H9 (cell line): ENCODE data around the gene POFUT2. TPM values are rescaled to one million over a fixed set of nuclear protein-coding genes. Genes with fewer than 3 reads are reported as not detected.

Source experiments
- DNase-seq: peaks from one replicate; pipeline ENCODE4 v3.0.0-alpha.2; 2017
- H2AFZ ChIP-seq: one replicate; pipeline ENCODE4 v1.6.1; 2013; ENCODE audit warnings: mild to moderate bottlenecking, low read length, control low read depth, moderate library complexity
- H2AK5ac ChIP-seq: 2 replicates; pipeline ENCODE4 v1.6.1; 2013; ENCODE audit warnings: low read length, control low read depth, mixed read lengths; ENCODE audit not compliant: insufficient read length
- H2BK120ac ChIP-seq: one replicate; pipeline ENCODE4 v1.6.1; 2013; ENCODE audit warnings: low read depth, mild to moderate bottlenecking, low read length, control low read depth, inconsistent platforms; ENCODE audit not compliant: poor library complexity, severe bottlenecking
- H2BK12ac ChIP-seq: 2 replicates; pipeline ENCODE4 v1.6.1; 2013; ENCODE audit warnings: low read length, control low read depth, mixed read lengths, low read depth; ENCODE audit not compliant: insufficient read length
- H2BK15ac ChIP-seq: 2 replicates; pipeline ENCODE4 v1.6.1; 2013; ENCODE audit warnings: low read depth, low read length, control low read depth
- H2BK20ac ChIP-seq: one replicate; pipeline ENCODE4 v1.6.1; 2013; ENCODE audit warnings: low read depth, mild to moderate bottlenecking, low read length, control low read depth, inconsistent platforms; ENCODE audit not compliant: poor library complexity, severe bottlenecking
- H2BK5ac ChIP-seq: 2 replicates; pipeline ENCODE4 v1.6.1; 2013; ENCODE audit warnings: low read length, control low read depth, mixed read lengths; ENCODE audit not compliant: insufficient read length
- H3K14ac ChIP-seq: 2 replicates; pipeline ENCODE4 v1.6.1; 2013; ENCODE audit warnings: low read length, control low read depth; ENCODE audit not compliant: insufficient read depth
- H3K18ac ChIP-seq: 2 replicates; pipeline ENCODE4 v1.6.1; 2013; ENCODE audit warnings: low read depth, mild to moderate bottlenecking, mixed read lengths, low read length, control low read depth; ENCODE audit not compliant: insufficient read length
- H3K23ac ChIP-seq: 2 replicates; pipeline ENCODE4 v1.6.1; 2013; ENCODE audit warnings: low read length, control low read depth, mixed read lengths, low read depth; ENCODE audit not compliant: insufficient read length
- H3K23me2 ChIP-seq: 2 replicates; pipeline ENCODE4 v1.6.1; 2013; ENCODE audit warnings: low read depth, mild to moderate bottlenecking, mixed read lengths, low read length, control low read depth; ENCODE audit not compliant: insufficient read length, poor library complexity, severe bottlenecking
- H3K27ac ChIP-seq: 2 replicates; pipeline ENCODE4 v1.5.1; 2013; ENCODE audit warnings: low read length, control low read depth, mixed read lengths, low read depth; ENCODE audit not compliant: insufficient read length
- H3K27me3 ChIP-seq: 2 replicates; pipeline ENCODE4 v1.6.1; 2013; ENCODE audit warnings: low read length, control low read depth, inconsistent platforms; ENCODE audit not compliant: insufficient read depth
- H3K4ac ChIP-seq: 2 replicates; pipeline ENCODE4 v1.6.1; 2013; ENCODE audit warnings: low read depth, mild to moderate bottlenecking, control low read depth, inconsistent platforms, low read length, moderate library complexity
- H3K4me1 ChIP-seq: 2 replicates; pipeline ENCODE4 v1.6.1; 2013; ENCODE audit warnings: low read length, control low read depth, inconsistent platforms; ENCODE audit not compliant: insufficient read depth
- H3K4me2 ChIP-seq: 2 replicates; pipeline ENCODE4 v1.6.1; 2013; ENCODE audit warnings: low read length, control low read depth, mixed read lengths; ENCODE audit not compliant: insufficient read length, insufficient read depth
- H3K56ac ChIP-seq: 2 replicates; pipeline ENCODE4 v1.6.1; 2013; ENCODE audit warnings: low read depth, mild to moderate bottlenecking, mixed read lengths, low read length, control low read depth; ENCODE audit not compliant: insufficient read length
- H3K79me1 ChIP-seq: 2 replicates; pipeline ENCODE4 v1.6.1; 2013; ENCODE audit warnings: low read depth, mild to moderate bottlenecking, moderate library complexity, low read length, control low read depth, inconsistent platforms; ENCODE audit not compliant: insufficient read depth, poor library complexity, severe bottlenecking
- H3K79me2 ChIP-seq: 2 replicates; pipeline ENCODE4 v1.6.1; 2013; ENCODE audit warnings: low read length, control low read depth, inconsistent platforms; ENCODE audit not compliant: insufficient read depth
- H3K9ac ChIP-seq: 2 replicates; pipeline ENCODE4 v1.6.1; 2013; ENCODE audit warnings: low read length, control low read depth, mixed read lengths; ENCODE audit not compliant: insufficient read length; ENCODE audit errors: extremely low read depth
- H3K9me3 ChIP-seq: one replicate; pipeline ENCODE4 v1.6.1; 2013; ENCODE audit warnings: low read depth, low read length, inconsistent platforms; ENCODE audit not compliant: control insufficient read depth
- H3T11ph ChIP-seq: one replicate; pipeline ENCODE4 v1.6.1; 2013; ENCODE audit warnings: mild to moderate bottlenecking, low read length, control low read depth, inconsistent platforms
- H4K20me1 ChIP-seq: one replicate; pipeline ENCODE4 v1.6.1; 2013; ENCODE audit not compliant: control insufficient read depth, insufficient read length, insufficient read depth
- H4K5ac ChIP-seq: 2 replicates; pipeline ENCODE4 v1.6.1; 2013; ENCODE audit warnings: low read depth, mild to moderate bottlenecking, mixed read lengths, low read length, control low read depth; ENCODE audit not compliant: insufficient read length
- H4K8ac ChIP-seq: replicated peaks from 2 replicates; pipeline ENCODE4 v1.6.1; 2013; ENCODE audit warnings: low read length, control low read depth, mixed read lengths, low read depth; ENCODE audit not compliant: insufficient read length
- H4K91ac ChIP-seq: 2 replicates; pipeline ENCODE4 v1.6.1; 2013; ENCODE audit warnings: low read depth, mild to moderate bottlenecking, moderate library complexity, mixed read lengths, low read length, control low read depth; ENCODE audit not compliant: insufficient read length
- H3K27ac Mint-ChIP-seq, 3 experiments: 2 replicates in 2 of 3; 3 replicates in 1 of 3; pipeline ENCODE4 v1.8.0; 2020 to 2021; ENCODE audit warnings: mixed read lengths in 3 of 3, mild to moderate bottlenecking in 1 of 3, moderate library complexity in 1 of 3
- H3K27me3 Mint-ChIP-seq: 2 replicates; pipeline ENCODE4 v1.8.0; 2021; ENCODE audit warnings: low read depth, mild to moderate bottlenecking, moderate library complexity, mixed read lengths
- H3K36me3 Mint-ChIP-seq, 3 experiments: 2 replicates in 2 of 3; 3 replicates in 1 of 3; pipeline ENCODE4 v1.8.0; 2020 to 2021; ENCODE audit warnings: low read depth in 3 of 3, mixed read lengths in 3 of 3; ENCODE audit not compliant: insufficient read depth in 1 of 3
- H3K4me1 Mint-ChIP-seq, 2 experiments: 2 replicates each; pipeline ENCODE4 v1.8.0; 2020; ENCODE audit warnings: mixed read lengths in 2 of 2
- H3K4me3 Mint-ChIP-seq, 2 experiments: 2 replicates in 1 of 2; 3 replicates in 1 of 2; pipeline ENCODE4 v1.8.0; 2020 to 2021; ENCODE audit warnings: mild to moderate bottlenecking in 2 of 2, mixed read lengths in 2 of 2, moderate library complexity in 1 of 2
- H3K9me3 Mint-ChIP-seq, 2 experiments: 2 replicates in 1 of 2; 3 replicates in 1 of 2; pipeline ENCODE4 v1.8.0; 2020; ENCODE audit warnings: mild to moderate bottlenecking in 2 of 2, mixed read lengths in 2 of 2, moderate library complexity in 1 of 2
- CTCF ChIP-seq: fragments of 200-600 bp; sonication (generic); conservative IDR thresholded peaks from 3 replicates; pipeline ENCODE4 v1.8.0; 2021; ENCODE audit warnings: antibody characterized with exemption, mild to moderate bottlenecking
- WGBS: extraction: QIAGEN DNeasy Blood & Tissue Kit; methylation state at CpG from one replicate; pipeline ENCODE4 v1.1.7; 2013; ENCODE audit warnings: missing lambda C conversion rate, low lambda C conversion rate, mixed read lengths; ENCODE audit not compliant: insufficient read length; ENCODE audit errors: extremely low coverage; 5-methylcytosine and 5-hydroxymethylcytosine counted together
- total RNA-seq: library from RNA; stranded (reverse); gene quantifications from 2 replicates; pipeline ENCODE4 v1.2.1, GENCODE V29; 2021

Gene POFUT2
- total RNA-seq, 1 experiment from 2014 or later: 34.8 TPM

- Histone ChIP-seq H3T11ph (no peak overlapping the region), H3K18ac (no peak overlapping the region), H3K27ac (no peak overlapping the region), H3K4me2 (no peak overlapping the region), H2AK5ac (no peak overlapping the region), H3K79me2 (no peaks in the 10 kb centered on the region), H2BK15ac (no peak overlapping the region), H2BK5ac (no peak overlapping the region), H4K91ac (no peak overlapping the region), H3K56ac (no peak overlapping the region), H2AFZ (no peak overlapping the region), H3K9ac (no peak overlapping the region), H4K5ac (no peak overlapping the region), H3K9me3 (no peaks in the 10 kb centered on the region), H2BK12ac (no peak overlapping the region), H3K79me1 (no peaks in the 10 kb centered on the region), H3K23ac (no peak overlapping the region), H4K20me1 (no peaks in the 10 kb centered on the region), H3K27me3 (no peaks in the 10 kb centered on the region), H2BK120ac (no peak overlapping the region), H2BK20ac (no peak overlapping the region), H3K4me1 (no peaks in the 10 kb centered on the region), H4K8ac (no peak overlapping the region), H3K4ac (no peak overlapping the region), H3K23me2 (no peaks in the 10 kb centered on the region), H3K14ac (no peak overlapping the region)
- Mint-ChIP-seq H3K27me3 (peaks cover 3% of the 10 kb centered on the region), H3K27ac (peak overlapping the region in 1 of 3 experiments; percentile 66; a peak in 2 of 7 replicates), H3K36me3 (peaks cover 24 to 46% (median 40%) of the 10 kb centered on the region in 3 experiments), H3K4me3 (no peak overlapping the region), H3K4me1 (peaks cover 0 to 8% of the 10 kb centered on the region in 2 experiments; a peak in 1 of 4 replicates), H3K9me3 (peaks cover 0 to 2% of the 10 kb centered on the region in 2 experiments; a peak in 1 of 5 replicates)
- no peak for TF ChIP-seq CTCF
- no CpG with 5 or more reads among the region's 7 CpGs for WGBS
- peak; percentile 19 for DNase-seq
Measured at GRCh38 chr21:45262041-45262581, 25.6 kb downstream of the POFUT2 start.
